HepG2 (cell line): ENCODE measurements around the gene GSTA5. TPM values are rescaled to one million over a fixed set of nuclear protein-coding genes. Genes with fewer than 3 reads are reported as not detected.

Experiments used
- AHR ChIP-seq: IDR thresholded peaks from 2 replicates; pipeline ENCODE4 v1.6.1; 2018; ENCODE audit warnings: missing genetic modification reagents, missing compliant biosample characterization
- BCL6 ChIP-seq: IDR thresholded peaks from 2 replicates; pipeline ENCODE4 v1.6.1; 2016; ENCODE audit warnings: missing genetic modification reagents, missing compliant biosample characterization
- FOXJ3 ChIP-seq: sonication (generic); formaldehyde crosslinking; IDR thresholded peaks from 2 replicates; pipeline ENCODE4 v1.4.0; 2020; ENCODE audit warnings: missing genetic modification reagents, mild to moderate bottlenecking, borderline replicate concordance
- FOXM1 ChIP-seq: sonication (generic); formaldehyde crosslinking; IDR thresholded peaks from 2 replicates; pipeline ENCODE4 v1.5.0; 2020; ENCODE audit warnings: missing genetic modification reagents
- GATA4 ChIP-seq: sonication (generic); IDR thresholded peaks from 2 replicates; pipeline ENCODE4 v1.6.1; 2016; ENCODE audit warnings: antibody characterized with exemption, low read depth, borderline replicate concordance
- LCORL ChIP-seq, 2 experiments: fragments of 450-650 bp in 1 of 2; sonication (generic) in 1 of 2; formaldehyde crosslinking in 1 of 2; IDR thresholded peaks; 2 replicates each; pipeline versions ENCODE4 v1.5.0 to v1.6.1; 2017 to 2020; ENCODE audit warnings: antibody characterized with exemption in 1 of 2, missing genetic modification reagents in 1 of 2
- MXD4 ChIP-seq: IDR thresholded peaks from 2 replicates; pipeline ENCODE4 v1.6.1; 2016; ENCODE audit warnings: mild to moderate bottlenecking, missing biosample characterization, missing genetic modification reagents
- MYC ChIP-seq: sonication (generic); formaldehyde crosslinking; IDR thresholded peaks from 2 replicates; pipeline ENCODE4 v1.9.0; 2021; ENCODE audit warnings: missing genetic modification reagents, borderline replicate concordance
- NR2C2 ChIP-seq: sonication (generic); formaldehyde crosslinking; IDR thresholded peaks from 2 replicates; pipeline ENCODE4 v1.4.0; 2020; ENCODE audit warnings: missing genetic modification reagents, mild to moderate bottlenecking, moderate library complexity, borderline replicate concordance
- REPIN1 ChIP-seq: sonication (generic); formaldehyde crosslinking; IDR thresholded peaks from 2 replicates; pipeline ENCODE4 v1.8.0; 2022; ENCODE audit warnings: missing genetic modification reagents, low read depth, mild to moderate bottlenecking, borderline replicate concordance
- SRY ChIP-seq: sonication (generic); formaldehyde crosslinking; IDR thresholded peaks from 2 replicates; pipeline ENCODE4 v1.8.0; 2022; ENCODE audit warnings: mild to moderate bottlenecking, missing genetic modification reagents
- ZFP36L2 ChIP-seq: sonication (generic); formaldehyde crosslinking; IDR thresholded peaks from 2 replicates; pipeline ENCODE4 v1.4.0; 2020; ENCODE audit warnings: missing genetic modification reagents
- ZNF12 ChIP-seq: sonication (generic); formaldehyde crosslinking; IDR thresholded peaks from 2 replicates; pipeline ENCODE4 v1.5.0; 2020; ENCODE audit warnings: missing genetic modification reagents
- ZNF124 ChIP-seq: sonication (generic); formaldehyde crosslinking; IDR thresholded peaks from 2 replicates; pipeline ENCODE4 v1.4.0; 2020; ENCODE audit warnings: missing genetic modification reagents
- ZNF619 ChIP-seq: sonication (generic); formaldehyde crosslinking; IDR thresholded peaks from 2 replicates; pipeline ENCODE4 v1.4.0; 2020; ENCODE audit warnings: mild to moderate bottlenecking, missing genetic modification reagents
- ZNF652 ChIP-seq: IDR thresholded peaks from 2 replicates; pipeline ENCODE4 v1.6.1; 2016; ENCODE audit warnings: low read depth, borderline replicate concordance
- ZNF782 ChIP-seq: sonication (generic); formaldehyde crosslinking; IDR thresholded peaks from 2 replicates; pipeline ENCODE4 v1.4.0; 2020; ENCODE audit warnings: missing genetic modification reagents, mild to moderate bottlenecking, borderline replicate concordance
- ZSCAN29 ChIP-seq: sonication (generic); formaldehyde crosslinking; conservative IDR thresholded peaks from 2 replicates; pipeline ENCODE4 v1.4.0; 2020; ENCODE audit warnings: mild to moderate bottlenecking, missing genetic modification reagents
- polyA plus RNA-seq, 8 experiments: library from polyadenylated mRNA; depleted of rRNA in 3 of 8; stranded (reverse) in 7 of 8; unstranded in 1 of 8; fragments of >200 nt; fragmentation: Illumina TruSeq in 4 of 8; extraction: Trizol in 4 of 8; gene quantifications; 2 replicates each; pipeline versions ENCODE4 v1.2.1 to v1.2.3, GENCODE V29; 2011 to 2016; ENCODE audit warnings: low read depth in 4 of 8, missing spikeins in 1 of 8, mixed read lengths in 1 of 8; ENCODE audit not compliant: insufficient read depth in 1 of 8
- total RNA-seq, 5 experiments: library from RNA; depleted of rRNA; stranded (reverse); fragments of >200 nt; fragmentation: Illumina TruSeq; extraction: Trizol; gene quantifications; 2 replicates each; pipeline ENCODE4 v1.2.3, GENCODE V29; 2016; ENCODE audit warnings: low read depth in 1 of 5
- TF ChIP-seq, protein P1 (sequence below): sonication (generic); formaldehyde crosslinking; IDR thresholded peaks from 2 replicates; pipeline ENCODE4 v1.4.0; 2020; ENCODE audit warnings: missing genetic modification reagents
- TF ChIP-seq, protein P2 (sequence below): sonication (generic); formaldehyde crosslinking; IDR thresholded peaks from 2 replicates; pipeline ENCODE4 v1.4.0; 2020; ENCODE audit warnings: missing genetic modification reagents
- TF ChIP-seq, protein P3 (sequence below): sonication (generic); formaldehyde crosslinking; IDR thresholded peaks from 2 replicates; pipeline ENCODE4 v1.9.0; 2022; ENCODE audit warnings: missing genetic modification reagents, mild to moderate bottlenecking, borderline replicate concordance

Gene GSTA5
- total and polyA plus RNA-seq, 2 of the 13 experiments (the other 11 are each of a cell fraction or from before 2014, with no cell fraction given): not detected

DNA sequence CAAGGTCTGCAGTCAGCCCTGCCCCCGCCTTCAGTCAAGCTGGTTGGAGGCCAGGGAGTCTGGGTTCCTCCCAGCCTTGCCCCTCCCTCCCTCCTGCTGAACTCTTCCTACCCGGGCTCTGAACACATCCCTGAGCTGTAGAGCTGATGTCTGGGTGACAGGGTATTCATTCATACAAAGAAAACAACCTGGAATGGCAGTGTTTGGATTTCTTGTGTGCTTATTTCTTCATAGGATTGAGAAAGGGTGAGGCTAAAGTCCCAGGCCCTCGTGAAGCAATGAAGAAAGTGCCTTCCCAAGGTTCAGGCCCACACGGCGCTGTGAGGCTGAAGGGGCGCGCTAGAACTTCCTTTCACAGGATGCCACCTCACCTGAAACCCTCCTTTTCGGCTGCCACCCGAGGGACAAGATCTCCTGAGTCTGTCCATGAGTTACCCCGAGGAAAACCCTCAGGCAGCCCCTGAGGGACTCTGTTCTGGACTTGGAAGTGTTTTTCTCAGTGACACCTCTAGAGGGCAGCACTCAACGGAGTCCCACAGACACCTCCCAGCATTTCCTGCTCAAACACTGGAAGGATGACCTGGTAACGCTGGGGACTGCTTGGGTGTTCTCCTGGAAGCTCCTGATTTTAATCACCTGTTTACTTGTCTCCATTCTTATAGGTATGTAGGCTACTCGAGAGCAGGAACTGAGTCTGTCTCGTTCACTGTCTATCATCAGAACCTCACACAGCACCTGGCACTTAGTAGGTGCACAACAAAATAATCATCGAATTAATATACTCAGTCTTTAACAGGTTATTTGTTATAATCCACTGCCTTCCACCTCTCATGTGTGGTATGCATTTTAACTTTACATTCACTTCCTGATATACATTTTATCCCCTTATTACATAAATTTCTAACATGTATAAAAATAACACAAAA, 25.2 kb downstream of the GSTA5 start (continued):
- TF ChIP-seq FOXJ3 (CRISPR knock-in tag) (peak; percentile 92), ZSCAN29 (0 out of 2 replicates have a peak, but pooled peaks have one; percentile 33), ZFP36L2 (CRISPR knock-in tag) (no peak), REPIN1 (CRISPR knock-in tag) (peak; percentile 69), MXD4 (CRISPR knock-in tag) (0 out of 2 replicates have a peak, but pooled peaks have one; percentile 16), ZNF619 (CRISPR knock-in tag) (0 out of 2 replicates have a peak, but pooled peaks have one; percentile 69), GATA4 (no peak), SRY (CRISPR knock-in tag) (no peak), AHR (peak; percentile 76; the same call in 1 of the 2 replicates), ZNF782 (peak; percentile 16; the same call in 1 of the 2 replicates), BCL6 (CRISPR knock-in tag) (peak; percentile 74), MYC (CRISPR knock-in tag) (peak; percentile 65; the same call in 1 of the 2 replicates), ZNF124 (CRISPR knock-in tag) (0 out of 2 replicates have a peak, but pooled peaks have one; percentile 19), FOXM1 (CRISPR knock-in tag) (no peak), NR2C2 (CRISPR knock-in tag) (peak; percentile 76; the same call in 1 of the 2 replicates), ZNF12 (CRISPR knock-in tag) (peak; percentile 17; the same call in 1 of the 2 replicates), ZNF652 (CRISPR knock-in tag) (0 out of 2 replicates have a peak, but pooled peaks have one; percentile 24), LCORL (IDR thresholded peaks at IDR 0.05) (no peak), LCORL (CRISPR knock-in tag; IDR thresholded peaks at IDR 0.05) (peak; percentile 56)
- TF ChIP-seq, protein P1, sequence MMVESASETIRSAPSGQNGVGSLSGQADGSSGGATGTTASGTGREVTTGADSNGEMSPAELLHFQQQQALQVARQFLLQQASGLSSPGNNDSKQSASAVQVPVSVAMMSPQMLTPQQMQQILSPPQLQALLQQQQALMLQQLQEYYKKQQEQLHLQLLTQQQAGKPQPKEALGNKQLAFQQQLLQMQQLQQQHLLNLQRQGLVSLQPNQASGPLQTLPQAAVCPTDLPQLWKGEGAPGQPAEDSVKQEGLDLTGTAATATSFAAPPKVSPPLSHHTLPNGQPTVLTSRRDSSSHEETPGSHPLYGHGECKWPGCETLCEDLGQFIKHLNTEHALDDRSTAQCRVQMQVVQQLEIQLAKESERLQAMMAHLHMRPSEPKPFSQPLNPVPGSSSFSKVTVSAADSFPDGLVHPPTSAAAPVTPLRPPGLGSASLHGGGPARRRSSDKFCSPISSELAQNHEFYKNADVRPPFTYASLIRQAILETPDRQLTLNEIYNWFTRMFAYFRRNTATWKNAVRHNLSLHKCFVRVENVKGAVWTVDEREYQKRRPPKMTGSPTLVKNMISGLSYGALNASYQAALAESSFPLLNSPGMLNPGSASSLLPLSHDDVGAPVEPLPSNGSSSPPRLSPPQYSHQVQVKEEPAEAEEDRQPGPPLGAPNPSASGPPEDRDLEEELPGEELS (CRISPR knock-in tag): peak; percentile 40
- TF ChIP-seq, protein P2, sequence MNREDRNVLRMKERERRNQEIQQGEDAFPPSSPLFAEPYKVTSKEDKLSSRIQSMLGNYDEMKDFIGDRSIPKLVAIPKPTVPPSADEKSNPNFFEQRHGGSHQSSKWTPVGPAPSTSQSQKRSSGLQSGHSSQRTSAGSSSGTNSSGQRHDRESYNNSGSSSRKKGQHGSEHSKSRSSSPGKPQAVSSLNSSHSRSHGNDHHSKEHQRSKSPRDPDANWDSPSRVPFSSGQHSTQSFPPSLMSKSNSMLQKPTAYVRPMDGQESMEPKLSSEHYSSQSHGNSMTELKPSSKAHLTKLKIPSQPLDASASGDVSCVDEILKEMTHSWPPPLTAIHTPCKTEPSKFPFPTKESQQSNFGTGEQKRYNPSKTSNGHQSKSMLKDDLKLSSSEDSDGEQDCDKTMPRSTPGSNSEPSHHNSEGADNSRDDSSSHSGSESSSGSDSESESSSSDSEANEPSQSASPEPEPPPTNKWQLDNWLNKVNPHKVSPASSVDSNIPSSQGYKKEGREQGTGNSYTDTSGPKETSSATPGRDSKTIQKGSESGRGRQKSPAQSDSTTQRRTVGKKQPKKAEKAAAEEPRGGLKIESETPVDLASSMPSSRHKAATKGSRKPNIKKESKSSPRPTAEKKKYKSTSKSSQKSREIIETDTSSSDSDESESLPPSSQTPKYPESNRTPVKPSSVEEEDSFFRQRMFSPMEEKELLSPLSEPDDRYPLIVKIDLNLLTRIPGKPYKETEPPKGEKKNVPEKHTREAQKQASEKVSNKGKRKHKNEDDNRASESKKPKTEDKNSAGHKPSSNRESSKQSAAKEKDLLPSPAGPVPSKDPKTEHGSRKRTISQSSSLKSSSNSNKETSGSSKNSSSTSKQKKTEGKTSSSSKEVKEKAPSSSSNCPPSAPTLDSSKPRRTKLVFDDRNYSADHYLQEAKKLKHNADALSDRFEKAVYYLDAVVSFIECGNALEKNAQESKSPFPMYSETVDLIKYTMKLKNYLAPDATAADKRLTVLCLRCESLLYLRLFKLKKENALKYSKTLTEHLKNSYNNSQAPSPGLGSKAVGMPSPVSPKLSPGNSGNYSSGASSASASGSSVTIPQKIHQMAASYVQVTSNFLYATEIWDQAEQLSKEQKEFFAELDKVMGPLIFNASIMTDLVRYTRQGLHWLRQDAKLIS (CRISPR knock-in tag): peak; percentile 75; the same call in 1 of the 2 replicates
- TF ChIP-seq, protein P3, sequence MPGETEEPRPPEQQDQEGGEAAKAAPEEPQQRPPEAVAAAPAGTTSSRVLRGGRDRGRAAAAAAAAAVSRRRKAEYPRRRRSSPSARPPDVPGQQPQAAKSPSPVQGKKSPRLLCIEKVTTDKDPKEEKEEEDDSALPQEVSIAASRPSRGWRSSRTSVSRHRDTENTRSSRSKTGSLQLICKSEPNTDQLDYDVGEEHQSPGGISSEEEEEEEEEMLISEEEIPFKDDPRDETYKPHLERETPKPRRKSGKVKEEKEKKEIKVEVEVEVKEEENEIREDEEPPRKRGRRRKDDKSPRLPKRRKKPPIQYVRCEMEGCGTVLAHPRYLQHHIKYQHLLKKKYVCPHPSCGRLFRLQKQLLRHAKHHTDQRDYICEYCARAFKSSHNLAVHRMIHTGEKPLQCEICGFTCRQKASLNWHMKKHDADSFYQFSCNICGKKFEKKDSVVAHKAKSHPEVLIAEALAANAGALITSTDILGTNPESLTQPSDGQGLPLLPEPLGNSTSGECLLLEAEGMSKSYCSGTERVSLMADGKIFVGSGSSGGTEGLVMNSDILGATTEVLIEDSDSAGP (CRISPR knock-in tag): peak; percentile 61; the same call in 1 of the 2 replicates
